ELR (cell line): ENCODE data around the gene UCP1.

ENCODE experiments used
- DNase-seq: peaks from one replicate; pipeline ENCODE4 v3.0.0-alpha.2; 2015; ENCODE audit warnings: low read depth

The UCP1 gene, protein sequence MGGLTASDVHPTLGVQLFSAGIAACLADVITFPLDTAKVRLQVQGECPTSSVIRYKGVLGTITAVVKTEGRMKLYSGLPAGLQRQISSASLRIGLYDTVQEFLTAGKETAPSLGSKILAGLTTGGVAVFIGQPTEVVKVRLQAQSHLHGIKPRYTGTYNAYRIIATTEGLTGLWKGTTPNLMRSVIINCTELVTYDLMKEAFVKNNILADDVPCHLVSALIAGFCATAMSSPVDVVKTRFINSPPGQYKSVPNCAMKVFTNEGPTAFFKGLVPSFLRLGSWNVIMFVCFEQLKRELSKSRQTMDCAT

GRCh38 chr4:140568507-140569306 lies at the start of gene UCP1:
TSS of gene UCP1 (minus strand) at chr4:140568961. CDS start at chr4:140568729, 232 bp downstream.
- DNase-seq, result no peak

DNA sequence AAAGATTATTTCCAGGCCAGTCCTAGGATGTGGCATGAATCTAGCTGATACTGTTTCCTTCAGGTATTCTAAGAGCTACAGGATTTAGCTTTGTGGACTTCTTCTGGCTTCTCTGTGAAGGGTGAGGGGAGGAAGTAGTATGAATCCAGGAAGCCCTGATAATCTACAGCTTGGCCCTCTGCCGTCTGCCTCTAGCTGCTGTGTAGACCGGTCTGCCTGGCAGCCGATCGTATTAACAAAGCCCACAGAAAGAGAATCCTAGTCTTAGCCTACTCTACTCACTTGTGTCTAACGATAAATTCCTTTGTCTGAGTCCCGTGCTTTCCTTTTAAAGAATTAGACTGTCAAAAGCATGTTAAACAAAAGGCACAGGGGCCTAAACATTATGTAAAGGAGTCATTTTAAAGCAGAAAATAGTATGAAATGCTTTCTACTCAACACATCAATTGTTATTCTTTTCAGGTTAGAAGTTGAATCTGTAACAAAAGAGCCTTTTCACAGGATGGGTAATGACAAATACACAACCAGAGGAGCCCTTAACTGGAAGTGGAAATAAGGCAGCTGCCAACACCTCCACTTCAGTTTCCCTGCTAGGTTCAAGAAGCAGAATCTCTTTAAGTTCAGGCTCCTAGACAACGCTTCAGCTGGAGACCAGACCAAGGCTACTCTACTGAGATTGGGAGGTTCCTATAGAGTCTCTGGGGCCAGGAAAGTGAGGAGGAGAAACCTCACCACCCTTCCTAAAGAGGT lies 48.9 kb upstream of the UCP1 start:
- DNase-seq, result no peak

GRCh38 chr4:140615451-140615850 lies 46.7 kb upstream of the UCP1 start:
- no peak for DNase-seq

DNA sequence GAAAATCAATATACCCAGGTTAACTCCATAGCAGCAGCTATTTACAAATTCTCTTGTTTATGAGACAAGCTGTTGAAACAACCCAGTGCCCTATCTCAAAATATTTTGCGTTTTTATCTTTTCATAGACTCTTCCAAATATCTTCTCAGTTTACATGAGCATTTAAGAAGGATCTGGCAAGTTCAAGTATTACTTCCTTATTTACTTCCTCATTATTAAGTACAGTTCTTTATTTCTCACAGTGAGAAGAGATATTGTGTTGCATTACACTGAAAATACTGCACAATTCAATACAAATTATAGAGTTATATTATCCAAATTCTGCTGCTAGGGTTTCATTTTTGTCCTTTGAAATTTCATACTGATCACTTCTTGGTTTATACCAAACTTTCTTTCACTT lies 43.6 kb upstream of the UCP1 start:
- no peak for DNase-seq

DNA sequence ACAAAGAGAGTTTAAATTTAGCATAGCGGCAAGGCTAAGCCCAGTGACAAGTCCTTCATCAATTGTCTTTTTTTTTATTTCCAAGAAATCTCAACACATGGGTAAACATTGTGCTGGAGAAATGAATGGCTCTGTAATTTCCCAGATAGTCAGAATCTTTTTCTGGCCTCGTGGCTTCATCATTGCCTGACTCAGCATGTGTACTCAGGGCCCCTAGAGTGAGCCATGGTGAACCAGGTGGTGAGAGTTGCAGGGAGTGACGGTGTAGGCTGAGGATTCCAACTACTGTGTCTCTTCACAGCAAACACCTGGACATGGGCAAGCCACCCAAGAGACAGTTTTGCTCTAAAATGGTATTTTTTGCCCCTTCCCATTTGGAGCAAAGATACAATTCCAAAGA lies 43.1 kb upstream of the UCP1 start:
- peak; percentile 23 for DNase-seq

DNA sequence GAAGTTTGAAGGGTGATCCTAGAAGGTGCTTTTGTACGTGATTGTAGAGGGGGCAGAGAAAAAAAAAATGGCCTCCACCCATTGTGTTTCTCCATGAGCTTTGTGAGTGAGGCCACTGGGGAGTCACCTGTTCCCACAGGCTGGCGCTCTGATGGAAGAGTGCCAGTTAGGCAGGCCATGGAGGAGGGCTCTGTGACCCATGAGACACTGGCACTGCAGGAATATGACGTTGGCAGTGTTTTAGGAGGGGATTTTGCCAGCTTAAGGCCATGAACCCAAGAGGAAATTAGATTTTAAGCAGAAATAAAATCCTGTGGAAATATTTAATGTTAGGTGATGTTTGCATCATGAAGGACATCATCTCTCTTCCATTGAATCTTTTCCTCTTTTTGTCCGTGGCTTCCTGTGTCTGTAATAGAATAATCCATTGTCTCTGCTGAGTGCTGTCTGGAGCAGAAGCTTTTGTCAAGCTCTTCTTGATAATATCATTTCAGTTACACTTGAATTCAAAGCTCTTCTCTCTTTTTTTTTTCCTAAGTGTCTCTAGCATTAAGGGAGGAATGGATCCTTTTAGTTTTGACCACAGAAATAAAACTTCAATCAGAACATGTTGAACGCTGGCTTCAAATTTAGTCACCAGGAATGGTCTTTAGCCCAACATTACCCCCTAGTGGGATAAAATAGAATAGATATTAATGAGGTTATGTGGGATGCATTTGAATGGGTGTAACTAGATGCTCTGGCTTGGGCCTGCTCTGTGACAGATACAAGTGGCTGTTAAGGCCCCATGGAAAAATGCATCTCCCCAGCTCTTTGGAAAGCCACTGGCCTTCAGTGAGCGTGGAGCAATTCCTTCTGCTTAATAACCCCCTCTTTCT lies 41.0 kb upstream of the UCP1 start:
- DNase-seq, result peak; percentile 63

- no peak for DNase-seq
Measured at GRCh38 chr4:140607852-140608251, 39.1 kb upstream of the UCP1 start.

- no peak for DNase-seq
Measured at GRCh38 chr4:140604544-140604943, 35.8 kb upstream of the UCP1 start.

DNA sequence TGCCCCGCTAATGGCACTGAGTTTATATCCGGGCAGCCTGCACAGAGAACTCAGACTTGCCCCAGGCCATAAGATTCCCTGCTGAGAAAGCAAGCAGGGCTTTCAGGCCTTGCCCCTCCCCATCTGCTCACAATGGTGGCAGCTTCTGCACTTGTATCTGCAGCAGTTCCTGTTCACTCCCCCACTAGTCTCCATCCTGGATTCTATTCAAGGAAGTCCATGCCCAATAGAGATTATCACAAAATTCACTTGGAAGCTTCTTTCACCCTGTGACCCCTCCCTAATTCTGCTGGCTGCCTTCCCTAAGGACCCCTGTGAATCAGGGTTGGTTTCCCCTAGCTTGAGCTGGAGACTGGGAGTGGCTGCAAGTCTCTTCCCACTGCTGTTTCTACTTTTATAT lies 34.5 kb upstream of the UCP1 start:
- DNase-seq, result no peak

- no peak for DNase-seq
Measured at GRCh38 chr4:140602714-140603113, 34.0 kb upstream of the UCP1 start.

DNA sequence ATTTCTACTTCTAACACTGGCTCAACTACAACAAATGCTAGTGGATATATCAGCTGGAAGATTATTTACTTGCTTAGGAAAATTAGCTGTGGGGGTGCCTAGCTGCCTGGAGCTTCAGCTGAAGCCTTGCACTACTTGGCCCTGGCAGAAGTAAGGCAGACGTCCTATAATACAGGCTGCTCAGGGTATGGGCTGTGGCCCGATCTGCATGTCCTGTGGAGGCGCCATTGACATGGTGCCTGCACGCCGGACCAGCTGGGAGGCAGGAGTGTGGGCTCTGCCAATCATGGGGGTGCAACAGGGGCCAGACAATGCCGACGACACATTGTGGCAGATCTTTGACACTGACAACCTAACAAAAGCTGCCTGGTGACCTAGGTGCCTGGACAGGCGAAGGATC lies 31.6 kb upstream of the UCP1 start:
- no peak for DNase-seq

- peak; percentile 8 for DNase-seq
Measured at GRCh38 chr4:140595065-140595464, 26.3 kb upstream of the UCP1 start.

- no peak for DNase-seq
Measured at GRCh38 chr4:140584439-140584838, 15.7 kb upstream of the UCP1 start.

DNA sequence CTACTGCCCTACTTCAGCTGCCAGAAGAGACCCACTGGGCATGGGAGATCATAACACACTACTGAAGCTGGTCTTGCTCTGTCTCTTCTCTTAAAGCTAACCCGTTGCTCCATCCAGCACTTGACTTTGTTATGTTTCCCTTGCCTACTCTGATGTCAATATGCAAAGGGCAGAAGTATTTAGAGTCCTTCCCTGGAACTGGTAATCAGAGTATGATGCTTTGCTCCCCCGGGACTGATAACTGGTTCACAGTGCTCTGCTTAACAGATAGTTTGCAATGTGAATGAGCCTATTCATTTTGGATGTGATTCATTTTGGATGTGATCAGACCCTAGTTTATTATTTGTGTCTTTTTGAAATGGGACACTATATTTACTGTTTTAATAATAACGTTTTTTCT lies 12.3 kb upstream of the UCP1 start:
- DNase-seq, result no peak

DNA sequence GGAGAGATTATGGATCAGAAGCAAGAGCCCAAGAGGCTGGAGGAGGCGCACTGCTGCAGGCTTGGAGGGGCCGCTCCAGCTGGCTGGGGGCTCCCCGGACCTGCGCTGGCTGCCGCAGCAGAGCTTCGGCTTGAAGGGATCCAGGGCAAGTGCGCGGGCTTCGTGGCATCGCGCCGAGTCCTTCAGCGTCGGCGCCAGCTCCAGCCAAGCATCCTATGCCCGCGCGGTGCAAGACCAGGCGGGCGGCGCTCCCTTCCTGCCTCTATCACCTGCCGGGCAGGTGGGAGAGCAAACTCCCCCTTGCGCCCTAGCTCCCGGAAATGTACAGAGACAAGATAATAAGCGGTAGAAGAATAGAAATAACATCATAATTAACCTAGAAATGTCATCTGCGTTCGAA lies 10.5 kb upstream of the UCP1 start:
- DNase-seq, result no peak

DNA sequence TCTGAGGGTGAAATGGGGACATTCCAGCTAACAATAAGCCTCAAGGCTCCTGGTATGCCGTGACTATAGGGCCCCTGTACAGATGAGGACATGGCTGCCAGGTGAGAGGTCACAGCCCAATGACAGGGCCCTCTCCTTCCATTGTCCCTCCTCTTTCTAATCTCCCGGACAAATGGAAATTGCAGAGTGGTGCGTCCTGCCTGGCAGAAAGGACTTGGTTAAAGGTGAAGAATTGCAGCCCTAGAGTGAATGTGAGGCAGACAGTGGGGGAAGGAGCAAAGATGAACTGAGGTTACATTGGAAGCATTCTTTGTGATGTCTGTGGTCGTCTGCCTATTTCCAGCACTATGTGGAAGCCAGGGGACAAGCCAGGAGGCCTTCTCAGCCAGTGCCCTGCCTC lies 6.7 kb upstream of the UCP1 start:
- DNase-seq, result no peak

GRCh38 chr4:140571620-140572019 lies 2.9 kb upstream of the UCP1 start:
- no peak for DNase-seq

- no peak for DNase-seq
Measured at GRCh38 chr4:140569307-140569638, 512 bp upstream of the UCP1 start.

DNA sequence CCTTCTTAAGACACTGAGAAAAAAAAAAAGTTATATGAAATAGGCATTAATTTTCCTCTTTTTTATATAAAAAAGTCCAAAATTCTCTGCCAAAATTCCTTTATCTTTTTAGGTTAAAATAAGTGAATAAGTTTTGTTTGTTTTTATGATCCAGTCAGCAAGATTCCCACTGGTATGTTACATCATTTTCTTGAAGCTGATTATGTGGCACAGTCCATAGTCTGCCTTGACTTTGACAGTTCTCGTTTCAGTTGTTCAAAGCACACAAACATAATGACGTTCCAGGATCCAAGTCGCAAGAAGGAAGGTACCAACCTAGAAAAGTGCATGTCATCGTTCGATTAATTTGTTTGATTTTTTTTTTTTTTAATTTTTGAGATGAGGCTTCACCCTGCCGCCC lies 9.1 kb downstream of the UCP1 start:
- DNase-seq, result no peak

DNA sequence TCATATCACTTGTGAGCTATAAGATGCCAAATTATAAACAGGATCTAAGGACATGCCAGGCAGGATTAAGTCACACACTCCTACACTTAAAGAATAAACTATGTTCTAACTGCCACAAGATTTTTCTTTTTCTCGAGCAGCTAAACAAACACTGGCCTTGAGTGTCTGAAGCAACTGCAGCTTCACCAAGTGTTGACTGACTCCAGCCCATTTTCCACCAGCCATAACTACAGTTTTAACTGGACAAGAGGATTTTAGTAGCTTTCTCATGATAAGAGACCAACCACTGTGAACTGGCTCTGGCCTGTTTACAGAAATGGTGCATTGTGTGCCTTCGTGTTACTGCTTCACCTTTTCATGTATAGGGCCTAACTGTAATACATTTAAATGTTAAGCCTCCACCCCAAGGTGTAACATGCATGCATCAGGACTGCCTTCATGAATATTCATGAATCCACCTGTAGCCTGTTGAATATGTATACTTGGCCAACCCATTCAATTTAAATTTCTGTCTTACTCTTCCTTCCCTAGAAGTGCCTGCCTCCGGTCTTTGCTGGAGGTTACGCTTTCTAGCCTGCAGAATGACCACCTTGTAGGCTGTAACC lies 10.8 kb downstream of the UCP1 start:
- no peak for DNase-seq

GRCh38 chr4:140556372-140557085 lies 12.2 kb downstream of the UCP1 start:
- no peak for DNase-seq
